Measurements from ENCODE around the gene TRAPPC1. TPM values are rescaled to one million over a fixed set of nuclear protein-coding genes. Genes with fewer than 3 reads are reported as not detected.

The TRAPPC1 gene
- total RNA-seq, 1 experiment from 2014 or later = 99.7 TPM

GRCh38 chr17:7943291-7943690, 11.5 kb upstream of the TRAPPC1 start (continued):
- TF ChIP-seq PREB (CRISPR knock-in tag; IDR thresholded peaks at IDR 0.05; ENCODE audit: borderline replicate concordance) (no peak), NR3C1 (CRISPR knock-in tag; conservative IDR thresholded peaks at IDR 0.05; ENCODE audit: low read depth) (no peak), ARID4B (CRISPR knock-in tag; IDR thresholded peaks at IDR 0.05; ENCODE audit: borderline replicate concordance) (no peak)

- H3K27ac Mint-ChIP-seq = no peak overlapping the region
- POLR2A ChIA-PET = no interaction called here
- CTCF ChIA-PET = interaction anchor here (1.4 to 1.5 kb wide), 2 partner anchors 25 to 50 kb away, joined by 4 to 6 read pairs; no protein-coding TSS in a partner anchor
- TF ChIP-seq CREM (CRISPR knock-in tag; IDR thresholded peaks at IDR 0.05) = no peak
- no peak for TF ChIP-seq ATF3 (CRISPR knock-in tag; conservative IDR thresholded peaks at IDR 0.05)
- TF ChIP-seq ZMAT4 (CRISPR knock-in tag; IDR thresholded peaks at IDR 0.05) = no peak
- TF ChIP-seq FOXJ3 (CRISPR knock-in tag; IDR thresholded peaks at IDR 0.05; ENCODE audit: borderline replicate concordance) = no peak
- TF ChIP-seq FOXK1 (CRISPR knock-in tag; IDR thresholded peaks at IDR 0.05) = no peak
- no peak for TF ChIP-seq ZNF425 (CRISPR knock-in tag; conservative IDR thresholded peaks at IDR 0.05)
- TF ChIP-seq PRRX2 (CRISPR knock-in tag; IDR thresholded peaks at IDR 0.05) = no peak
- no peak for TF ChIP-seq ZNF671 (CRISPR knock-in tag; IDR thresholded peaks at IDR 0.05)
- no peak for TF ChIP-seq ZNF281 (CRISPR knock-in tag; IDR thresholded peaks at IDR 0.05)
- TF ChIP-seq ZNF423 (CRISPR knock-in tag; IDR thresholded peaks at IDR 0.05) = no peak
- no peak for TF ChIP-seq NR1H2 (CRISPR knock-in tag; IDR thresholded peaks at IDR 0.05)
- no peak for TF ChIP-seq JAZF1 (CRISPR knock-in tag; IDR thresholded peaks at IDR 0.05)
- no peak for TF ChIP-seq KAT7 (CRISPR knock-in tag; IDR thresholded peaks at IDR 0.05; ENCODE audit: borderline replicate concordance)
- no peak for TF ChIP-seq TCF7 (CRISPR knock-in tag; IDR thresholded peaks at IDR 0.05; ENCODE audit: low read depth)
- H3K4me3 Mint-ChIP-seq = no peak overlapping the region
- ATAC-seq (no peak), DNase-seq (ENCODE audit: low spot score) (no peak)
- no peaks in the 10 kb centered on the region for H3K27me3 Mint-ChIP-seq (ENCODE audit: low read depth)
- H3K4me1 Mint-ChIP-seq = no peaks in the 10 kb centered on the region
- peaks cover 66% of the 10 kb centered on the region for H3K36me3 Mint-ChIP-seq
- H3K9me3 Mint-ChIP-seq = no peaks in the 10 kb centered on the region
Observed at GRCh38 chr17:7940743-7941142, 9.0 kb upstream of the TRAPPC1 start.
